Mesenchymal stem cell (in vitro differentiated cells and primary cell): Measurements from ENCODE around the gene NAALADL2.
A peak's percentile ranks its signal among the peaks of the same experiment; 100 is the strongest.

Experiments used
- DNase-seq: peaks from one replicate; pipeline ENCODE4 v3.0.0-alpha.2; 2013
- H2AFZ ChIP-seq: one replicate; pipeline ENCODE4 v1.6.1; 2013; ENCODE audit warnings: low read depth, mild to moderate bottlenecking, control low read depth, inconsistent platforms, low read length, moderate library complexity
- H2AK5ac ChIP-seq: 2 replicates; pipeline ENCODE4 v1.6.1; 2013; ENCODE audit warnings: low read length, moderate library complexity, mild to moderate bottlenecking, inconsistent platforms; ENCODE audit not compliant: severe bottlenecking
- H2BK120ac ChIP-seq: one replicate; pipeline ENCODE4 v1.6.1; 2013; ENCODE audit warnings: low read depth, mild to moderate bottlenecking, inconsistent platforms, low read length, moderate library complexity
- H2BK12ac ChIP-seq, 2 experiments: one replicate each; pipeline ENCODE4 v1.6.1; 2013; ENCODE audit warnings: inconsistent platforms in 2 of 2, low read length in 2 of 2, mild to moderate bottlenecking in 2 of 2, moderate library complexity in 2 of 2, control low read depth in 1 of 2
- H2BK15ac ChIP-seq: one replicate; pipeline ENCODE4 v1.6.1; 2013; ENCODE audit warnings: mild to moderate bottlenecking, low read depth, inconsistent platforms; ENCODE audit not compliant: poor library complexity, severe bottlenecking
- H2BK5ac ChIP-seq: 2 replicates; pipeline ENCODE4 v1.6.1; 2013; ENCODE audit warnings: low read depth, mild to moderate bottlenecking, low read length, control low read depth, inconsistent platforms; ENCODE audit not compliant: poor library complexity, severe bottlenecking
- H3K14ac ChIP-seq, 2 experiments: one replicate each; pipeline ENCODE4 v1.6.1; 2013; ENCODE audit warnings: inconsistent platforms in 2 of 2, low read length in 2 of 2, control low read depth in 1 of 2, mild to moderate bottlenecking in 1 of 2, moderate library complexity in 1 of 2
- H3K18ac ChIP-seq, 2 experiments: one replicate each; pipeline ENCODE4 v1.6.1; 2013; ENCODE audit warnings: inconsistent platforms in 2 of 2, low read length in 2 of 2, control low read depth in 1 of 2, low read depth in 1 of 2, mild to moderate bottlenecking in 1 of 2
- H3K23ac ChIP-seq, 2 experiments: one replicate each; pipeline ENCODE4 v1.6.1; 2013; ENCODE audit warnings: inconsistent platforms in 2 of 2, low read length in 2 of 2, mild to moderate bottlenecking in 2 of 2, moderate library complexity in 2 of 2, control low read depth in 1 of 2
- H3K27ac ChIP-seq: 2 replicates; pipeline ENCODE4 v1.5.1; 2013; ENCODE audit warnings: mild to moderate bottlenecking, moderate library complexity, low read length, control low read depth, inconsistent platforms; ENCODE audit not compliant: poor library complexity, severe bottlenecking
- H3K27me3 ChIP-seq, 2 experiments: 2 replicates each; pipeline versions ENCODE4 v1.6.1 to v1.7.0; 2013; ENCODE audit warnings: low read length in 2 of 2, mild to moderate bottlenecking in 2 of 2, moderate library complexity in 2 of 2, control low read depth in 1 of 2, inconsistent platforms in 1 of 2; ENCODE audit not compliant: control insufficient read depth in 1 of 2, insufficient read depth in 1 of 2
- H3K36me3 ChIP-seq, 2 experiments: 2 replicates each; pipeline versions ENCODE4 v1.6.1 to v1.7.0; 2013; ENCODE audit warnings: low read length in 2 of 2, control low read depth in 1 of 2, inconsistent platforms in 1 of 2, low read depth in 1 of 2, mild to moderate bottlenecking in 1 of 2; ENCODE audit not compliant: insufficient read depth in 2 of 2, control insufficient read depth in 1 of 2
- H3K4ac ChIP-seq, 2 experiments: one replicate each; pipeline ENCODE4 v1.6.1; 2013; ENCODE audit warnings: inconsistent platforms in 2 of 2, low read length in 2 of 2, mild to moderate bottlenecking in 2 of 2, moderate library complexity in 2 of 2, control low read depth in 1 of 2, low read depth in 1 of 2
- H3K4me1 ChIP-seq: 2 replicates; pipeline ENCODE4 v1.6.1; 2013; ENCODE audit warnings: low read depth, low read length, control low read depth; ENCODE audit not compliant: control insufficient read depth, insufficient read depth
- H3K4me2 ChIP-seq: 2 replicates; pipeline ENCODE4 v1.6.1; 2013; ENCODE audit warnings: low read length, mild to moderate bottlenecking, inconsistent platforms; ENCODE audit not compliant: poor library complexity, severe bottlenecking
- H3K4me3 ChIP-seq, 2 experiments: 2 replicates each; pipeline versions ENCODE4 v1.5.1 to v1.7.0; 2013; ENCODE audit warnings: low read length in 2 of 2, mild to moderate bottlenecking in 2 of 2, control low read depth in 1 of 2, low read depth in 1 of 2; ENCODE audit not compliant: insufficient read depth in 1 of 2
- H3K79me1 ChIP-seq: replicated peaks from 2 replicates; pipeline ENCODE4 v1.6.1; 2013; ENCODE audit warnings: mild to moderate bottlenecking, control low read depth, low read length, inconsistent platforms; ENCODE audit not compliant: poor library complexity, severe bottlenecking
- H3K9ac ChIP-seq: 2 replicates; pipeline ENCODE4 v1.7.0; 2013; ENCODE audit warnings: mild to moderate bottlenecking, low read length, moderate library complexity
- H3K9me3 ChIP-seq: 2 replicates; pipeline ENCODE4 v1.7.0; 2013; ENCODE audit warnings: mild to moderate bottlenecking, low read length; ENCODE audit not compliant: control insufficient read depth
- H4K8ac ChIP-seq: one replicate; pipeline ENCODE4 v1.6.1; 2013; ENCODE audit warnings: inconsistent platforms, mild to moderate bottlenecking, low read length, moderate library complexity
- H4K91ac ChIP-seq: one replicate; pipeline ENCODE4 v1.6.1; 2013; ENCODE audit warnings: mild to moderate bottlenecking, low read length, inconsistent platforms
- whole genome bisulfite sequencing: methylation state at CpG from one replicate; pipeline ENCODE4 v1.1.7; 2013; ENCODE audit warnings: mixed read lengths; 5-methylcytosine and 5-hydroxymethylcytosine counted together

NAALADL2 gene

DNA sequence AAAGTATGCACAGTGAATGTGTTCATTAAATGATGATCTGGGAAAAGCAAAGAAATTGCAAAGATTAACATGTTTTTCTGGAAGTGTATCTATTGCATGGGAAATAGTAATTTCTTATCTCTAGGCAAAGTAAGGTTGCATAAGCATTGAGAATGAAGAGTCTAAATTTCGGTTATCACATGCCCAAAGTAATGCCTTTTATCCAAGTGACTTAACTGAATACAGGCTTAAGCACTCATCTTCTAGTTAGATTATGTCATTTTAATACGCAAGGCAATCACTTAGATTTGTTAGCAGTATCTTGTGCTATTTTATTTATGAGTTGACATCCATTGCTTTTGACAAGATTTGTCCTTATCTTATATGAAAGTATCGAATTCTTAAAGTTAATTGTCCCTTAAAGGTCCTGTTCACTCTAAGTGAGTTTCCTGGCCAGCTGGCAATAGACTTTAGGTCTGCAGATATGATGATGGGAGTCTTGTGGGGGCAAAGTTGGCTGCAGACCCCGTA lies 100.5 kb downstream of the NAALADL2 start:
- no peaks in the 10 kb centered on the region for H3K79me1 ChIP-seq
- no peak overlapping the region for H3K4me2 ChIP-seq
- H2AFZ ChIP-seq = no peak overlapping the region
- no peak overlapping the region for H3K23ac ChIP-seq
- no peak overlapping the region for H2BK12ac ChIP-seq
- H3K4me3 ChIP-seq = no peak overlapping the region
- H3K36me3 ChIP-seq = no peaks in the 10 kb centered on the region
- no peak for DNase-seq
- 97% methylated on average over 3 of the region's 4 CpGs for WGBS
- H3K9me3 ChIP-seq = no peaks in the 10 kb centered on the region
- H3K9ac ChIP-seq = no peak overlapping the region
- H2BK5ac ChIP-seq = no peak overlapping the region
- H4K91ac ChIP-seq = no peak overlapping the region
- no peaks in the 10 kb centered on the region for H3K27me3 ChIP-seq
- H2BK120ac ChIP-seq = no peak overlapping the region
- H3K18ac ChIP-seq = peak overlapping the region in 1 of 2 experiments; percentile 37
- no peak overlapping the region for H4K8ac ChIP-seq
- H3K14ac ChIP-seq = no peak overlapping the region
- no peaks in the 10 kb centered on the region for H3K4me1 ChIP-seq
- no peak overlapping the region for H2AK5ac ChIP-seq
- no peak overlapping the region for H3K27ac ChIP-seq
- no peak overlapping the region for H2BK15ac ChIP-seq
- no peak overlapping the region for H3K4ac ChIP-seq

DNA sequence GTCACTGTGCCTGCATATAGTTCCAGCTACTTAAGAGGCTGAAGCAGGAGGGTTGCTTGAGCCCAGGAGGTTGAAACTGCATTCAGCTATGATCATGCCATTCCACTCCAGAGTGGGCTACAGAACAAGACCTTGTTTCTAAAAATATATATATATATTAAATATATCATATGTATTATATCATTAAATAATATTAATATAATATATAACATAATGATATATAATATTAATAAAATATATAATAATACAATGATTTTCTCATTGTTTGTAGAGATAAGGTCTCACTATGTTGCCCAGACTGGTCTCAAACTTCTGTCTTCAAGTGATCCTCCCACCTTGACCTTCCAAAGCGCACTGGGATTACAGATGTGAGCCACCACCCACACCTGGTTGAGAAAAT lies 101.8 kb downstream of the NAALADL2 start:
- H3K9me3 ChIP-seq = no peaks in the 10 kb centered on the region
- H3K4me3 ChIP-seq = no peak overlapping the region
- H2BK5ac ChIP-seq = no peak overlapping the region
- H3K36me3 ChIP-seq = no peaks in the 10 kb centered on the region
- H3K27me3 ChIP-seq = no peaks in the 10 kb centered on the region
- no peak overlapping the region for H3K18ac ChIP-seq
- H3K4me2 ChIP-seq = no peak overlapping the region
- H2BK120ac ChIP-seq = no peak overlapping the region
- H3K9ac ChIP-seq = no peak overlapping the region
- H3K23ac ChIP-seq = no peak overlapping the region
- WGBS = no CpG with 5 or more reads among the region's 1 CpG
- H3K79me1 ChIP-seq = no peaks in the 10 kb centered on the region
- no peak overlapping the region for H4K91ac ChIP-seq
- H4K8ac ChIP-seq = no peak overlapping the region
- no peak overlapping the region for H3K4ac ChIP-seq
- H2BK15ac ChIP-seq = no peak overlapping the region
- no peak overlapping the region for H3K27ac ChIP-seq
- H2AFZ ChIP-seq = no peak overlapping the region
- DNase-seq = no peak
- no peaks in the 10 kb centered on the region for H3K4me1 ChIP-seq
- no peak overlapping the region for H2AK5ac ChIP-seq
- no peak overlapping the region for H2BK12ac ChIP-seq
- H3K14ac ChIP-seq = no peak overlapping the region

DNA sequence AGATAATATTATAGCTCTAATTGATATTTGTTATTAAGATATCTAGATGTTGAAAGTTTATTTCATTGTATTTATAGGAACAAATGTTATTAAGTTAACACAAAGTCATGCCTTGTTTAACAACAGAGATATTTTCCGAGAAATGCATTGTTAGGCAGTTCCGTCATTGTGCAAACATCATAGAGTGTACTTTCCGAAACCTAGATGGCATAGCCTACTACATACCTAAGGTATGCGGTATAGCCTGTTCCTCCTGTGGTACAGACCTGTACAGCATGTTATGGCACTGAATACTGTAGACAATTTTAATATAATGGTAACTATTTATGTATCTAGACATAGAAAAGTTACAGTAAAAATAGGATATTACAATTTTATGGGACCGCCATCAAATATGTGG lies 114.3 kb downstream of the NAALADL2 start:
- no peak overlapping the region for H3K23ac ChIP-seq
- H3K27ac ChIP-seq = no peak overlapping the region
- H3K4me1 ChIP-seq = no peaks in the 10 kb centered on the region
- H3K79me1 ChIP-seq = no peaks in the 10 kb centered on the region
- H2BK15ac ChIP-seq = no peak overlapping the region
- no peak overlapping the region for H3K4me3 ChIP-seq
- H2BK12ac ChIP-seq = no peak overlapping the region
- H4K8ac ChIP-seq = no peak overlapping the region
- no peaks in the 10 kb centered on the region for H3K36me3 ChIP-seq
- H3K4ac ChIP-seq = no peak overlapping the region
- no peak overlapping the region for H2AK5ac ChIP-seq
- H3K14ac ChIP-seq = no peak overlapping the region
- no peak overlapping the region for H3K18ac ChIP-seq
- H4K91ac ChIP-seq = no peak overlapping the region
- no peak for DNase-seq
- H3K4me2 ChIP-seq = no peak overlapping the region
- no peak overlapping the region for H2BK5ac ChIP-seq
- 100% methylated on average over 2 of the region's 5 CpGs for WGBS
- no peak overlapping the region for H2BK120ac ChIP-seq
- peaks cover 3% of the 10 kb centered on the region for H3K9me3 ChIP-seq
- no peak overlapping the region for H2AFZ ChIP-seq
- no peaks in the 10 kb centered on the region for H3K27me3 ChIP-seq
- no peak overlapping the region for H3K9ac ChIP-seq

DNA sequence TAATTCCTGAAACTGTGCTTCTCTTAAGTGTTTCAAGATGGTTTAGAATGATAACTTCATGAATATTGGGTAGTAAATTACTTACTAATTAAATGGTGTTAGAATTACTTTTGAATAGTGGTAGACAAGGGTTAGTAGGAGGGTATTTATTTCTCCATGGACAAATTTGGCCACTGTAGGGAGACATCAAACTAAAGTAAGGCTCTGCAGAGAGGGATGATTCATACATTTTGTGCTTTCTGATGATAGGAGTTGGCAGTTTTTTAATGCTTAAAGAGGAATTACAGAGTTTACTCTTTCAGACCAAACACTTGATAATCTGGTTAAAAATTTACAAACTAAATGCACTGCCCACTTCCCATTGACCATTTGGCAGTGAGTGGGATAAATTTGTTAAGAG lies 127.6 kb downstream of the NAALADL2 start:
- no peaks in the 10 kb centered on the region for H3K4me1 ChIP-seq
- peak; percentile 16 for DNase-seq
- no peak overlapping the region for H2BK120ac ChIP-seq
- H3K9ac ChIP-seq = no peak overlapping the region
- H2BK15ac ChIP-seq = no peak overlapping the region
- H3K4me2 ChIP-seq = no peak overlapping the region
- H2BK12ac ChIP-seq = no peak overlapping the region
- no peak overlapping the region for H3K4ac ChIP-seq
- H3K36me3 ChIP-seq = no peaks in the 10 kb centered on the region
- no peak overlapping the region for H3K18ac ChIP-seq
- H3K23ac ChIP-seq = no peak overlapping the region
- H3K14ac ChIP-seq = no peak overlapping the region
- no peaks in the 10 kb centered on the region for H3K9me3 ChIP-seq
- no peak overlapping the region for H3K4me3 ChIP-seq
- no peaks in the 10 kb centered on the region for H3K79me1 ChIP-seq
- no peaks in the 10 kb centered on the region for H3K27me3 ChIP-seq
- no peak overlapping the region for H2AFZ ChIP-seq
- no peak overlapping the region for H4K91ac ChIP-seq
- no peak overlapping the region for H2AK5ac ChIP-seq
- no peak overlapping the region for H3K27ac ChIP-seq
- H2BK5ac ChIP-seq = no peak overlapping the region
- no peak overlapping the region for H4K8ac ChIP-seq
